GM12872 (cell line): ENCODE results near the gene SMARCAD1.

ENCODE experiments used
- TF ChIP-seq, protein P1 (sequence below): IDR thresholded peaks from 3 replicates; pipeline ENCODE4 v1.5.1; 2011; ENCODE audit warnings: low read depth, mild to moderate bottlenecking, low read length, moderate library complexity; ENCODE audit not compliant: insufficient read depth

Gene SMARCAD1

DNA sequence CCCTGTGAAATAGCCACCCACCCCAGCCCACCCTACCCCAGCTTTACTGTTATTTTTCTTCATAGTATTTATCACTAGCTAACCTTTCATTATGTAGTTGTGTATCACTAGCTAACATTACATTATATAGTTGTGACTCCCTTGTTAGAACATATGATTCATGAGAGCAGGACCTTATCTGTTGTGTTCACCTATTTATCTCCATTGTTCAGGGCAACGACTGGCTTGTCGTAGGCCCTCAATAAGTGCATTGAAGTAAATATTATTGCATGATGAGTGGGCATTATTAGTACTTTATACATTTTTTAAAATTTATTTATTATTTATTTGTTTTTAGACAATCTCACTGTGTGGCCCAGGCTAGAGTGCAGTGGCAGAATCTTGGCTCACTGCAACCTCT, 4.2 kb downstream of the SMARCAD1 start:
- TF ChIP-seq, protein P1, sequence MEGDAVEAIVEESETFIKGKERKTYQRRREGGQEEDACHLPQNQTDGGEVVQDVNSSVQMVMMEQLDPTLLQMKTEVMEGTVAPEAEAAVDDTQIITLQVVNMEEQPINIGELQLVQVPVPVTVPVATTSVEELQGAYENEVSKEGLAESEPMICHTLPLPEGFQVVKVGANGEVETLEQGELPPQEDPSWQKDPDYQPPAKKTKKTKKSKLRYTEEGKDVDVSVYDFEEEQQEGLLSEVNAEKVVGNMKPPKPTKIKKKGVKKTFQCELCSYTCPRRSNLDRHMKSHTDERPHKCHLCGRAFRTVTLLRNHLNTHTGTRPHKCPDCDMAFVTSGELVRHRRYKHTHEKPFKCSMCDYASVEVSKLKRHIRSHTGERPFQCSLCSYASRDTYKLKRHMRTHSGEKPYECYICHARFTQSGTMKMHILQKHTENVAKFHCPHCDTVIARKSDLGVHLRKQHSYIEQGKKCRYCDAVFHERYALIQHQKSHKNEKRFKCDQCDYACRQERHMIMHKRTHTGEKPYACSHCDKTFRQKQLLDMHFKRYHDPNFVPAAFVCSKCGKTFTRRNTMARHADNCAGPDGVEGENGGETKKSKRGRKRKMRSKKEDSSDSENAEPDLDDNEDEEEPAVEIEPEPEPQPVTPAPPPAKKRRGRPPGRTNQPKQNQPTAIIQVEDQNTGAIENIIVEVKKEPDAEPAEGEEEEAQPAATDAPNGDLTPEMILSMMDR: no peak

DNA sequence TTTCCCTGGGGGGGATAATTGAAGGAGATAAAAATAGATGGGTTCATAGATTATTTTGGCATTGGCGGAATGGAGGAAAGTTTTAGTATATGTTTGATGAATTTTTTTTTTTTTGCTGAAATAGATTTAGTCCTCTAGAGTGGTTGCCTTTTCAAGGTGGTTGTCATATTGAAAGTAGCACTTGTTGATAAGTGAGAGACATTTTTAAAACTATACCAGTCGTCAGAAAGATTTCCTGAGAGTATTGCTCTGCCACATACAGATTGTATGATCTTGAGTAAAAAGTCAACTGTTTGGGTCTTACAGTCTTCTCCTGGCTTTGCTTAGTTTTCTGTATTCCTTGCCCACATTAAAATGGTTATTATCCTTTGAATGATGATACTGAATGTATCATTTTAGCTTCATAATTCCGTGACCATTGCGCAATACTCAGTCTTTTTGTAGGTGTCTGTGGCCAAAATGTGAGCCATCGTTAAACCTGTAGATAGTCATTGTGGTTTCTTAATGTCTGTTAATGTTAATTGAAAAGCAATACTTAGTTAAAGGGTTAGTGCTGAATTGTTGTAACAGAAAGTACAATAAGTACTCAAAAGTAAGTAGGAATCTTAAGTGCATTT, 7.1 kb downstream of the SMARCAD1 start:
- TF ChIP-seq, protein P1: no peak

DNA sequence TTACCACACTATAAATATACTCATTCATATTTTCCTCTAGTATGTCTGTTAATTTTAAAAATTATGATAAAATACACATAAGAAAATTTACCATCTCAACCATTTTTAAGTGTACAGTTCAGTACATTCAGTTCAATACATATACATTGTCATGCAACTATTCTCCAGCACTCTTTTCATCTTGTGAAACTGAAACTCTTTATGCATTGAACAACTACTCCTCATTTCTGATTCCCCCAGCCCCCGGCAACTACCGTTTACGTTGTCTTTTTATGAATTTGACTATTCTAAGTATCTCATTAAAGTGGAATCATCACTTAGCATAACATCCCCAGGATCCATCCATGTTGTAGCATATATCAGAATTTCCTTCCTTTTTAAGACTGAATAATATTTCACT, 8.7 kb downstream of the SMARCAD1 start:
- TF ChIP-seq, protein P1: no peak

DNA sequence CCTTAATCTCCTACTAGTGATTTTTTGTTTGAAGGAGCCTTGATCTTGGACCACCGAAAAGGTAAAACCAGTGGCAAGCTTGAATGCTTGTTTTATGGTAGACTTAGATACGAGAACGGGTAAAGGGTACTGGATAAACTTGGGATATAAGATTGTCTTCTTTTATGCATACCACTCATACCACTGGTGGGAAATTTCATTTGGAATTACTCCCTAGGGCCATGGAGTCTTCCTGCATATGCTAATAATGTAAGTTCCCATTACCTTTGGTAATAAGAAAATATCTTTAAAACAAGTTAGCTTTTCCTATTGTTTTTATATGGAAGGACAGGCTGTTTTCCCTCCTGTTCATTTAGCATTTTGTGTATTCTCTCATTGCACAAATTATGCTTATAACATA, 11.7 kb downstream of the SMARCAD1 start:
- TF ChIP-seq, protein P1: no peak

DNA sequence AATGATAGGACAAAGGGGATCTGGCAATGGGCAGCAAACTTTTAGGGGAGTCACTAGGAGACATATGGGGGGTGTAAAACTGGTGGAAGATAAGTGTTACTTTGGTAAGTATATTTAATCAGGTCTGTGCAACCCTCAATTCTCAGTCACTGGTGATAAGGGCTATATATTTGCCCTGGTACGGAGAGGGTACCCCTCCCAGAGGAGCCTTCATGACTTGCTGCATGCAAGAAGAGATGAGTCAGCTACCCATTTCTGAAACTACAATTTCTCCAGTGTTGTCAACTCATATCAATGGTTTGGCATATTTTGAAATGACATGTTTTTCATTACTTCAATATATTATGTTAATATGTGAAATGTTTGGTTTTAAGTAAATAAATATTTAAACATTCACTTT, 14.3 kb downstream of the SMARCAD1 start:
- TF ChIP-seq, protein P1: no peak

DNA sequence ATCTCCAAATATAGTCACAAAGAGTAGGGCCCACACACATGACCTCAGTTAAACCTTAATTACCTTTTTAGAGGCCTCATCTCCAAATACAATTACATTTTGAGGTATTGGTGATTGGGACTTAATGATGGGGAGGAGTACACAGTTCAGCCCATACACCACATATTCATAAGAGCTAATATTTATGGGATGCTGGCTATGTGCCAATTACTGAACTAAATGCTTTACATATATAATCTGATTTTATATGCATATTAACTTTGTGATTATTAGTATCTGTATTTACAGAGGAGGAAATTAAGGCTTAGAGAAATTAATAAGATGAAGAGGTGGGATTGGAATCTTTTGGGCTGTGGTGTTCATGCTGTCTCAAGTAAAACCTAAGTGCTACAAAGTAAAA, 17.8 kb downstream of the SMARCAD1 start:
- TF ChIP-seq, protein P1: no peak

DNA sequence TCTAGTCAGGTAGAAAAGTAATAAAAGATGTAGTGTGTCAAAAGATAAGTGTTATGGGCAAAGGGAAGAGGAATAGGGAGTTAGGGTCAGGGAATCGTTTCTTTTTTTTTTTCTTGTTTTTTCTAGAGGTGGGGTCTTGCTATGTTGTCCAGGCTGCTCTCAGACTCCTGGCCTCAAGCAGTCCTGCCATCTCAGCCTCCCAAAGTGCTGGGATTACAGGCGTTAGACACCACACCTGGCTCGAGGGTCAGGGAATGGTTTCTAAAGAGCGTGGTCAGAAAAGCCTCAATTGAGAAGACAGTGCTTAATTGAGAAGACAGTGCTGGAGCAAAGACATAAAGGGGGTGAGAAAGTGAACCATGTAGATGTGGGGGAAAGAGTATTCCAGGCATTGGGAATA, 19.1 kb downstream of the SMARCAD1 start:
- TF ChIP-seq, protein P1: no peak
